Muscle layer of duodenum (tissue), 2 donors: Measurements from ENCODE around the gene UNKL.

Experiments used
- H3K27ac ChIP-seq: one replicate; pipeline ENCODE4 v1.7.0; 2013; ENCODE audit warnings: mild to moderate bottlenecking, low read length
- H3K27me3 ChIP-seq: one replicate; pipeline ENCODE4 v1.7.0; 2013; ENCODE audit warnings: low read depth, mild to moderate bottlenecking, control low read depth, low read length
- H3K36me3 ChIP-seq, 2 donors: one replicate each; pipeline ENCODE4 v1.7.0; 2013; ENCODE audit warnings: low read length in 2 of 2, control low read depth in 1 of 2, mild to moderate bottlenecking in 1 of 2; ENCODE audit not compliant: insufficient read depth in 2 of 2, control insufficient read depth in 1 of 2
- H3K4me1 ChIP-seq, 2 donors: one replicate each; pipeline ENCODE4 v1.7.0; 2013; ENCODE audit warnings: low read length in 2 of 2, mild to moderate bottlenecking in 2 of 2, control low read depth in 1 of 2, moderate library complexity in 1 of 2; ENCODE audit not compliant: insufficient read depth in 2 of 2, control insufficient read depth in 1 of 2
- H3K4me3 ChIP-seq, 2 donors: one replicate each; pipeline ENCODE4 v1.7.0; 2013; ENCODE audit warnings: low read length in 2 of 2, low read depth in 1 of 2, mild to moderate bottlenecking in 1 of 2
- H3K9me3 ChIP-seq, 2 donors: one replicate each; pipeline ENCODE4 v1.7.0; 2013; ENCODE audit warnings: low read length in 2 of 2, control low read depth in 1 of 2, mild to moderate bottlenecking in 1 of 2; ENCODE audit not compliant: control insufficient read depth in 1 of 2
- donor health status: healthy.

The UNKL gene

DNA sequence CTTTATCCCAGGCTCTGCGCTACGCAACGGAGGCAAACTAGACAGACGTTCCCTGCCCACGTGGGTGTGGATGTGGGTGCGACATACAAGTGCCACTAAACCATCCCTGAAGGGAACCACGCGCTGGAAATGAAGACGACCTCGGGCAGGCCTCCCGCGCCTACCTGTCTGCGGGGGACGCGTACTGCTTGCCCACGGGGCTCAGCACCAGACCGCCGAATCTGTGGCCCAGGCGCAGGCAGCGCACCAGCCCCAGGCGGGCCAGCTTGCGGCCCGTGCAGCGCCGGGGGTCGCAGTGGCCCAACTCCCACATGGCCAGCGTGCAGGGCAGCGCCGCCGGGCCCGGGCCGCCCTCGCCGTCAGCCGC is 63.3 kb downstream of the UNKL start:
- peaks cover 5 to 29% of the 10 kb centered on the region in 2 donors for H3K4me1 ChIP-seq
- no peak overlapping the region for H3K27ac ChIP-seq
- H3K4me3 ChIP-seq = peak overlapping the region; percentile 68 to 100
- peaks cover 0 to 24% of the 10 kb centered on the region in 2 donors for H3K36me3 ChIP-seq
- H3K9me3 ChIP-seq = no peaks in the 10 kb centered on the region
- H3K27me3 ChIP-seq = no peaks in the 10 kb centered on the region

DNA sequence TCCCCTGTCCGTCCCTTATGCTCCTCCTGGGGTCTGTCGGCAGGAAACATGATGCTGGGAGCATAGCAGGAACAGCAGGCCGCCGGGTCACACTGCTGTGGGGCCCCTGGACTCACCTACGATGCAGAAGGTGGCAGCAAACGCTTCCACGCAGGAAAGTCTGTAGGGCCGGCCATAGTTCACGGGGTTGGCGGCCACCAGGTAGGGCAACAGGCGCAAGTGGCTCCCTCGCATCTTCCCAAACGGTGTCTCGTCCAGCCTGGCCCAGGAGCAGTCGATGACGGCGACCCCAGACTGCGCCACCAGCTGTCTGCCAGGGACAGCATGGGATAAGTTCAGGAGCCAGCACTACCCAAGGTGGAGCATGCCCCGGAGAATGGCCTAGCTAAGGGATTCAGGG is 63.8 kb downstream of the UNKL start:
- peak overlapping the region; percentile 68 to 100 for H3K4me3 ChIP-seq
- no peaks in the 10 kb centered on the region for H3K27me3 ChIP-seq
- H3K9me3 ChIP-seq = no peaks in the 10 kb centered on the region
- no peak overlapping the region for H3K27ac ChIP-seq
- H3K4me1 ChIP-seq = peaks cover 5 to 29% of the 10 kb centered on the region in 2 donors
- H3K36me3 ChIP-seq = peaks cover 0 to 24% of the 10 kb centered on the region in 2 donors

DNA sequence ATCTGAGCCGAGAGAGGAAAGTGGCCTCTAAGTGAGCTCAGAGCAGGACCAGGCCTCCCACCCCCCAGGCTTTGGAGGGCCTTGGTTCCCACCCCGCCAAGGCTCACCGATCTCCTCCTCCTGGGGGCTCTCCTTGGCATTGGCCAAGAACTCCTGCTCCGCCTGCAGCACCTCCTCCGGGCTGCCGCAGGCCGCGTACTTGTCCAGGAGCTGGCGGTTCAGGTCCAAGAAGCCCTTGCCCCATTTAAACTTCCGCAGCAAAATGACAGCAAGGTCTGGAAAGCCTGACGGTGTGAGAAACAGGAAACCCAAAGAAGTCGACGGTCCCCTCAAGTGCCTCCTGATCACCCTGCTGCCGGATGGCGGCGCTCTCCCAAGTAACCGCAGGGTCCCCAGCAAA is 64.6 kb downstream of the UNKL start:
- Histone ChIP-seq H3K36me3 (peaks cover 0 to 24% of the 10 kb centered on the region in 2 donors), H3K27ac (no peak overlapping the region), H3K4me1 (peaks cover 5 to 29% of the 10 kb centered on the region in 2 donors), H3K27me3 (no peaks in the 10 kb centered on the region), H3K4me3 (no peak overlapping the region), H3K9me3 (no peaks in the 10 kb centered on the region)

DNA sequence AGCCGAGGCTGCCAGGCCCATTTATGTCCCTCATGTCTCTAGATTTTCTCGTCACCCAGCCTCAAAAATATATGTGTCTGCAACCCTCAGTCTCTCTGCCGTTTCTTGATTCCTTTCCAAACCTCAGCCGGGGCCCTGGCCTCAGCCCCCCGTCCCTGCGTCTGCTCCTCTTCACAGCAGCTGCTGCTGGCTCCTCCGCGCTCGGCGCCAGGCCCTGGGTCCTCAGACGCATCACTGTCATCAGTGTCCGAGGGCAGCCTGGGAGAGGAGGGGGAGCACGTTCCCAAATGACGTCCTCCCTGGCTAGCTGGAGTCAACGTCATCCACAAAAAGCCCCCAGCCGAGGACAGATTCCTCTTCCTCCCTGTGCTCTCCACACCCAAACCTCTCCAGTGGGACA is 65.2 kb downstream of the UNKL start:
- peaks cover 5 to 29% of the 10 kb centered on the region in 2 donors for H3K4me1 ChIP-seq
- no peaks in the 10 kb centered on the region for H3K27me3 ChIP-seq
- H3K9me3 ChIP-seq = no peaks in the 10 kb centered on the region
- H3K27ac ChIP-seq = no peak overlapping the region
- H3K36me3 ChIP-seq = peaks cover 0 to 24% of the 10 kb centered on the region in 2 donors
- H3K4me3 ChIP-seq = no peak overlapping the region

DNA sequence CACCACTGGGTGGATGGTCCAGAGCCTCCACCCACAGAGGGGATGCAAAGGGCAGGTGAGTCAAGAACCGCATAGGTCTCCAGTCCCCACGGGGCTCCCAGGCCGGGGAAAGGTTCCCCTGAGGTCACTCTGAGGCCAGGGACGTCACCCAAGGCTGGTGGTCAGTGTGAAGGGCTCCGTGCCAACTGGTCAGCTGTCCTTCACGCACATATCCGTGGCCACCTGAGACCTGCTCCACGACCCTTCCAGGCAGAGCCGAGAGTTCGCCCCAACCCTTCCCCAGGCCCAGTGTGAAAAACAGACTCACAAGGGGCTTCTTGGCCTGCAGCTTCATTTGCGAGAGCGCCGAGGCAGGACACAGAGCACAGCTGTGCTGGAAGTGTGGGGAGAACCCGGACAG is 65.6 kb downstream of the UNKL start:
- Histone ChIP-seq H3K27me3 (no peaks in the 10 kb centered on the region), H3K4me3 (no peak overlapping the region), H3K9me3 (no peaks in the 10 kb centered on the region), H3K36me3 (peaks cover 0 to 24% of the 10 kb centered on the region in 2 donors), H3K4me1 (peaks cover 5 to 29% of the 10 kb centered on the region in 2 donors), H3K27ac (no peak overlapping the region)

DNA sequence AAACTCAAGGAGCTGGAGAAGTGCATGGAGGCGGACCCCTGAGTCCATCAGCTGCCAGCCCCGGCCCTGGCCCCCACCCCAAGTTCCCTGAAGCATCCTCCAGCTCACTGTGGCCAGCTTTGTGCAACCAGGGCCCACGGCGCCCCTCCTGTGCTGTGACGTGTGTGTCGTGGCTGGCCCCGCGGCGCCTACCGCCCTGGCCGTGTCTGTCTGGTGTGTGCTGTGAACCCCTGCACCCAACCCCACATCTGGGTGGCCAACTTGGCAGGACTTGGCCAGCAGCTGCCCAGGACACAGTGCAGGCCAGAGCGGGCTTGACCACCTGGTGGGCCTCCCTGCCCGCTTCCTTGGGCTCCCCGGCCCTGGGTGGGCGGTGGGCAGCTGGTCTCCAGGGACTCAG is 66.1 kb downstream of the UNKL start:
- Histone ChIP-seq H3K36me3 (peaks cover 0 to 24% of the 10 kb centered on the region in 2 donors), H3K27me3 (no peaks in the 10 kb centered on the region), H3K27ac (no peak overlapping the region), H3K9me3 (no peaks in the 10 kb centered on the region), H3K4me1 (peaks cover 5 to 29% of the 10 kb centered on the region in 2 donors), H3K4me3 (no peak overlapping the region)

DNA sequence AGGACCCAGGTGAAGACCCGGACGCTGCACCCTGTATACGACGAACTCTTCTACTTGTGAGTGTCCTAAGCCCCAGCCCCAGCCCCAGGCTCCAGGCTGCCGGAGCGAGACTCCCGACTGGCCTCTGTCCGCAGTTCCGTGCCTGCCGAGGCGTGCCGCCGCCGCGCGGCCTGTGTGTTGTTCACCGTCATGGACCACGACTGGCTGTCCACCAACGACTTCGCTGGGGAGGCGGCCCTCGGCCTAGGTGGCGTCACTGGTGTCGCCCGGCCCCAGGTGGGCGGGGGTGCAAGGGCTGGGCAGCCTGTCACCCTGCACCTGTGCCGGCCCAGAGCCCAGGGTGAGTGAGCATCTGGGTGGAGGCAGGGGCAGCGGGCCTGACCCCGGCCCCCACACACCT is 66.5 kb downstream of the UNKL start:
- no peaks in the 10 kb centered on the region for H3K27me3 ChIP-seq
- H3K9me3 ChIP-seq = no peaks in the 10 kb centered on the region
- no peak overlapping the region for H3K27ac ChIP-seq
- H3K4me1 ChIP-seq = peaks cover 5 to 25% of the 10 kb centered on the region in 2 donors
- H3K36me3 ChIP-seq = peaks cover 0 to 24% of the 10 kb centered on the region in 2 donors
- no peak overlapping the region for H3K4me3 ChIP-seq

DNA sequence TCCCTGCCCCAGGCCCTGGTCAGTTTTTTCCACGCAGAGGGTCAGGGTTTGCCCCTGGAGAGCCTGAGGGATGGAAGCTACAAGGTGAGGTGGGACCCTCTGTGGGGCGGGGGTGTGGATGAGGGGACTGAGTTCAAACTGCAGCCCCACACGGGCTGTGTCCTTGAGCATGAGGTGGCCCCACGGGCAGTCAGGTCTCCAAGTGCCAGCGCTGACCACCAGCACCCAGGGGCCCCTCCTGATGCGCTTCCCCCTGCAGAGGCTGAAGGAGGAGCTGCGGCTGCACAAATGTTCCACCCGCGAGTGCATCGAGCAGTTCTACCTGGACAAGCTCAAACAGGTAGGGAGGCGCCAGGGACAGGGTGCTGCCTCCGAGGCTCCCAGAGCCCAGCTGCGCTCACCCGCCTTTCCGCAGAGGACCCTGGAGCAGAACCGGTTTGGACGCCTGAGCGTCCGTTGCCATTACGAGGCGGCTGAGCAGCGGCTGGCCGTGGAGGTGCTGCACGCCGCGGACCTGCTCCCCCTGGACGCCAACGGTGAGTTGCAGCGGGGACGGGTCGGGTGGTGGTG is 67.1 kb downstream of the UNKL start:
- no peak overlapping the region for H3K4me3 ChIP-seq
- H3K27me3 ChIP-seq = no peaks in the 10 kb centered on the region
- peaks cover 2 to 25% of the 10 kb centered on the region in 2 donors for H3K4me1 ChIP-seq
- H3K36me3 ChIP-seq = peaks cover 0 to 24% of the 10 kb centered on the region in 2 donors
- H3K9me3 ChIP-seq = no peaks in the 10 kb centered on the region
- no peak overlapping the region for H3K27ac ChIP-seq

DNA sequence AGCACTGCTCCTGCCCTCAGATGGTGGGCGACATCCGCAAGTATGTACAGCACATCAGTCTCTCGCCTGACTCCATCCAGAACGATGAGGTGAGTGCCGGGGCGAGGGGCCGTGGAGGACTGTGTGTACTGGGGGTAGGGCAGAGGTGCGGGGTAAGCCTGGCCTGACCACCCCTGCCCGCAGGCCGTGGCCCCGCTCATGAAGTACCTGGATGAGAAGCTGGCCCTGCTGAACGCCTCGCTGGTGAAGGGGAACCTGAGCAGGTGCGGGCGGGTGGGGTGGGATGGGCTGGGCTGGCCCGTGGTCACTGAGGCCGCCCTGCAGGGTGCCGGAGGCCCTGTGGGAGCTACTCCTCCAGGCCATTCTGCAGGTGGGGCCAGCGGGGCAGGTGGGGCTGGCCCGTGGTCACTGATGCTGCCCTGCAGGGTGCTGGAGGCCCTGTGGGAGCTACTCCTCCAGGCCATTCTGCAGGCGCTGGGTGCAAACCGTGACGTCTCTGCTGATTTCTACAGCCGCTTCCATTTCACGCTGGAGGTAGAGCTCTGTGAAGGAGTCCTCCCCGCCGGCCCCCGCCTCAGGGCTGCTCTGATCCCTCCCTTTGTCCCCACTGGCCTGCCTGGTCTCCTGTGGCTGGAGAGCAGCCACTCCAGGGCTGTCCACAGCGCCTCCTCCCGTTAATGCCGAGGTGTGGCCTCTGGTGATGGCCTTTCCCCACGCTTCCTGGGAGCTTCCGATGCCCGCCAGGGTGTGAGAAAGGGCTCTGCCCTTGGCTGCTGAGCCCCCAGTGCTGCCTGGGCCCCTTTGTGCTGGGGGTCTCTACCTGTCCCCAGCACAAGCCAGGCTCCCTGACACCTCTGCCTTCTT is 67.8 kb downstream of the UNKL start:
- H3K4me3 ChIP-seq = no peak overlapping the region
- H3K36me3 ChIP-seq = peaks cover 0 to 24% of the 10 kb centered on the region in 2 donors
- H3K9me3 ChIP-seq = no peaks in the 10 kb centered on the region
- H3K27me3 ChIP-seq = no peaks in the 10 kb centered on the region
- peaks cover 3 to 23% of the 10 kb centered on the region in 2 donors for H3K4me1 ChIP-seq
- no peak overlapping the region for H3K27ac ChIP-seq

DNA sequence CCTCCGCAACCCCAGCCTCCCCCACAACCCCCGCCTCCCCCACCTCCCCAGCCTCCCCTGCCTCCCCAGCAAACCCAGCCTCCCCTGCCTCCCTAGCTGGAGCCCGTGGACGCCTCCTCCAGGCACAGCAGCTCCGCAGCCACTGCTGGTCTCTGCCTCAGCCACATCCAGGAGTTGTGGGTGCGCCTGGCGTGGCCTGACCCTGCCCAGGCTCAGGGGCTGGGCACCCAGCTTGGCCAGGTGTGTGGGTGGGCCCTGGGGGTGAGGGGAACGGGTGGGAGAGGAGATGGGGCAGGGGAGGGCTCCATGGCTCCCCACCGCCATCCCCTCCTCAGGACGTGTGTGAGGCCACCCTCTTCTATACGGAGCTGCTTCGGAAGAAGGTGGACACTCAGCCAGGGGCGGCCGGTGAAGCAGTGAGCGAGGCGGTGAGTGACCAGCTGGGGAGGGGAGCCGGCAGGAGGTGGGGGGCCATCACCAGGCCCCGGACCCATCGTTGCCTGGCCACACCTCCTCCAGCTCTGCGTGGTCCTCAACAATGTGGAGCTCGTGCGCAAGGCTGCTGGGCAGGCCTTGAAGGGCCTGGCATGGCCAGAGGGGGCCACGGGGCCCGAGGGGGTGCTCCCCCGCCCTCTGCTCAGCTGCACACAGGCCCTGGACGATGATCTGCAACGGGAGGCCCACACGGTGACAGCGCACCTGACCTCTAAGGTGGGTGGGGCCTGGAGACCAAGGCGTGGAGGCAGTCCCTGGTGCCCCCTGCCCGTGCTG is 68.7 kb downstream of the UNKL start:
- Histone ChIP-seq H3K36me3 (peaks cover 0 to 24% of the 10 kb centered on the region in 2 donors), H3K27me3 (no peaks in the 10 kb centered on the region), H3K4me3 (no peak overlapping the region), H3K27ac (no peak overlapping the region), H3K4me1 (peaks cover 3 to 17% of the 10 kb centered on the region in 2 donors), H3K9me3 (no peaks in the 10 kb centered on the region)

DNA sequence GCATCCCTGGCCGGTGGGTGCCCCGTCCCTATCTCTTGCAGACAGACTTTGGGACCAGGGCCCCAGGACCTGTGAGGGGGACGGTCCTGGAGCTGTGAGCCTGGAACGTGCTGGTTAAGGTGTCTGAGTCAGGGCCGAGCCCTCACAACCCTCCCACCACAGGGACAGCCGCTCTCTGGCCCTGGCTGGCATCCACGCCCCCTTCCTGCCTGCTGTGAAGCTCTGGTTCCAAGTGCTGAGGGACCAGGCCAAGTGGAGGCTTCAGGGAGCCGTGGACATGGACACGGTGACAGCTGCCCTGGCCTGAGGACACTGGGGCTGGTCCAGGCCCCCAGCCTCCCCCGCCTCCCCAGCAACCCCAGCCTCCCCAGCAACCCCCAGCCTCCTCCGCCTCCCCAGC is 69.4 kb downstream of the UNKL start:
- Histone ChIP-seq H3K27ac (no peak overlapping the region), H3K27me3 (no peaks in the 10 kb centered on the region), H3K4me1 (peaks cover 3 to 10% of the 10 kb centered on the region in 2 donors), H3K9me3 (no peaks in the 10 kb centered on the region), H3K4me3 (no peak overlapping the region), H3K36me3 (peaks cover 0 to 24% of the 10 kb centered on the region in 2 donors)
